ENCODE results near the gene SEMA5B. TPM values are rescaled to one million over a fixed set of nuclear protein-coding genes. Genes with fewer than 3 reads are reported as not detected.

The SEMA5B gene
- total RNA-seq, 1 experiment from 2014 or later = 9.4 TPM

DNA sequence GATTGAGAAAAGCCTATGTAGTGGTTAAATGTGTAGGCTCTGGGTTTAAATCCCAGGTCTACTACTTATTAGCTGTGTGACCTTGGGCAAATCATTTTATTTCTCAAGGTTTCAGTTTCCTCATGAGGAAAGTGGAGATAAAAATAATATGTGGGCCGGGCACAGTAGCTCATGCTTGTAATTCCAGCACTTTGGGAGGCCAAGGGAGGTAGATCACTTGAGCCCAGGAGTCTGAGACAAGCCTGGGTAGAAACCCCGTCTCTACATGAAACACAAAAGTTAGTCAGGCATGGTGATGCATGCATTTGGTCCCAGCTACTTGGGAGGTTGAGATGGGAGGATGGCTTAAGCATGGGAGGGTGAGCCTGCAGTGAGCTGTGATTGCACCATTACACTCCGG lies 8.4 kb downstream of the SEMA5B start:
- Histone ChIP-seq H4K8ac (replicated peaks; ENCODE audit: insufficient read length, low read depth, low read length) (no peak overlapping the region), H3K23me2 (ENCODE audit: insufficient read length, low read depth, low read length, poor library complexity, severe bottlenecking) (no peaks in the 10 kb centered on the region), H2BK12ac (ENCODE audit: insufficient read length, low read depth, low read length) (no peak overlapping the region), H3K4me1 (ENCODE audit: insufficient read depth, low read length) (peaks cover 22% of the 10 kb centered on the region; the same call in 1 of the 2 replicates), H2BK20ac (ENCODE audit: low read depth, low read length, poor library complexity, severe bottlenecking) (no peak overlapping the region), H2BK5ac (ENCODE audit: insufficient read length, low read length) (no peak overlapping the region), H3K14ac (ENCODE audit: insufficient read depth, low read length) (no peak overlapping the region), H3K4me2 (ENCODE audit: insufficient read depth, insufficient read length, low read length) (no peak overlapping the region), H2BK120ac (ENCODE audit: low read depth, low read length, poor library complexity, severe bottlenecking) (no peak overlapping the region), H2AFZ (ENCODE audit: low read length) (no peak overlapping the region), H2AK5ac (ENCODE audit: insufficient read length, low read length) (no peak overlapping the region), H3K23ac (ENCODE audit: insufficient read length, low read depth, low read length) (no peak overlapping the region), H3K9ac (ENCODE audit: extremely low read depth, insufficient read length, low read length) (no peak overlapping the region), H4K91ac (ENCODE audit: insufficient read length, low read depth, low read length) (no peak overlapping the region), H3K18ac (ENCODE audit: insufficient read length, low read depth, low read length) (no peak overlapping the region), H3K27ac (ENCODE audit: insufficient read length, low read depth, low read length) (no peak overlapping the region), H3K56ac (ENCODE audit: insufficient read length, low read depth, low read length) (no peak overlapping the region), H3K79me2 (ENCODE audit: insufficient read depth, low read length) (no peaks in the 10 kb centered on the region), H2BK15ac (ENCODE audit: low read depth, low read length) (no peak overlapping the region), H4K5ac (ENCODE audit: insufficient read length, low read depth, low read length) (no peak overlapping the region), H3K79me1 (ENCODE audit: insufficient read depth, low read depth, low read length, poor library complexity, severe bottlenecking) (no peaks in the 10 kb centered on the region), H3K9me3 (ENCODE audit: control insufficient read depth, low read depth, low read length) (no peaks in the 10 kb centered on the region), H4K20me1 (ENCODE audit: control insufficient read depth, insufficient read depth, insufficient read length) (no peaks in the 10 kb centered on the region), H3K4ac (ENCODE audit: low read depth, low read length) (no peak overlapping the region), H3T11ph (ENCODE audit: low read length) (no peak overlapping the region), H3K27me3 (ENCODE audit: insufficient read depth, low read length) (no peaks in the 10 kb centered on the region)
- WGBS (ENCODE audit: extremely low coverage, insufficient read length, low lambda C conversion rate) = no CpG with 5 or more reads among the region's 3 CpGs
- Mint-ChIP-seq H3K4me1 (peaks cover 37 to 59% of the 10 kb centered on the region in 2 experiments), H3K9me3 (no peaks in the 10 kb centered on the region), H3K4me3 (no peak overlapping the region), H3K36me3 (ENCODE audit: insufficient read depth in 1 of 3, low read depth in 3 of 3) (peaks cover 0 to 10% (median 0%) of the 10 kb centered on the region in 3 experiments; a peak in 2 of 7 replicates), H3K27me3 (ENCODE audit: low read depth) (peaks cover 35% of the 10 kb centered on the region), H3K27ac (no peak overlapping the region)
- TF ChIP-seq, protein P1, sequence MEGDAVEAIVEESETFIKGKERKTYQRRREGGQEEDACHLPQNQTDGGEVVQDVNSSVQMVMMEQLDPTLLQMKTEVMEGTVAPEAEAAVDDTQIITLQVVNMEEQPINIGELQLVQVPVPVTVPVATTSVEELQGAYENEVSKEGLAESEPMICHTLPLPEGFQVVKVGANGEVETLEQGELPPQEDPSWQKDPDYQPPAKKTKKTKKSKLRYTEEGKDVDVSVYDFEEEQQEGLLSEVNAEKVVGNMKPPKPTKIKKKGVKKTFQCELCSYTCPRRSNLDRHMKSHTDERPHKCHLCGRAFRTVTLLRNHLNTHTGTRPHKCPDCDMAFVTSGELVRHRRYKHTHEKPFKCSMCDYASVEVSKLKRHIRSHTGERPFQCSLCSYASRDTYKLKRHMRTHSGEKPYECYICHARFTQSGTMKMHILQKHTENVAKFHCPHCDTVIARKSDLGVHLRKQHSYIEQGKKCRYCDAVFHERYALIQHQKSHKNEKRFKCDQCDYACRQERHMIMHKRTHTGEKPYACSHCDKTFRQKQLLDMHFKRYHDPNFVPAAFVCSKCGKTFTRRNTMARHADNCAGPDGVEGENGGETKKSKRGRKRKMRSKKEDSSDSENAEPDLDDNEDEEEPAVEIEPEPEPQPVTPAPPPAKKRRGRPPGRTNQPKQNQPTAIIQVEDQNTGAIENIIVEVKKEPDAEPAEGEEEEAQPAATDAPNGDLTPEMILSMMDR (conservative IDR thresholded peaks at IDR 0.05) = no peak
- no peak for DNase-seq

Data from H9 (cell line).